DLD1 (cell line): ENCODE results near the gene CNN2.

Experiments used
- in situ Hi-C: cut with HindIII; loops from 2 replicates; pipeline ENCODE4 v1.10.0; 2017; ENCODE audit warnings: low sequenced_read_pairs

The CNN2 gene

DNA sequence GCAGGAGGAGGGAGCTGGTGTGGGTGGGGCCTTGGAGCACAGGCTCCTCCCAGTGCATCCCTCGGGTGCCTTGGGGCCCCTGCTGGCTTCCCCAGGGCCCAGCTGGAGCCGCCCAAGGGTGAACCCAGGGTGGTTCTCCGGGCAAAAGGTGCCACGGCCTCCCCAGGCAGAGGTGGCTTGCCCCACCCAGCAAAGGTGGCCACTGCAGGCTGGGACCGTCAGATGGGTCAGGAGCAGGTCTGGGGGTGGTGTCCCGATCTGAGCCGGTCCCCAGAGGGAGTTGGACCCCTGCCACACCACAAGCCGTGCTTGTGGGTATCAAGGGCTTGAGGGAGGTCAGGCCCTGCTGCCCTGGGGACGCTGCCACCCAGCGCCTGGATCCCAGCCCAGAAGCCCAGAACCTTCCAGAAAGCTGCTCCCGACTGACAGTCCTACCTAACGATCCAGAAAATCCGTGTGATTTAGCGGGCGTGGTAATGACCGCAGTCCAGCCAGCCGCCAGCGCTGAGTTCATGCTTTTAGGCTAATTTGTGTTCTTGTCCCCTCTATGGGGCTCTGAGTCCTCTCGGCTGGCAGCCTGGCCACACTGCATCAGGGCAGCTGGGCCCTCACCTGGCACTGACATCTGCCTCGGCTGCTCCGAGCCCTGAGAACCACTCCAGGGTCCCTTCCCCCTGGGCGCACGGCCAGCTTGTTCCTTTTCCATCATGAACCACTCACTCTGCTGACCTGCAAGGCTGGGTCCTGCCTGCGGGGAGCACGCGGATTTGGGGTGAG, 31.2 kb upstream of the CNN2 start:
- in situ Hi-C loops: no loop called here

DNA sequence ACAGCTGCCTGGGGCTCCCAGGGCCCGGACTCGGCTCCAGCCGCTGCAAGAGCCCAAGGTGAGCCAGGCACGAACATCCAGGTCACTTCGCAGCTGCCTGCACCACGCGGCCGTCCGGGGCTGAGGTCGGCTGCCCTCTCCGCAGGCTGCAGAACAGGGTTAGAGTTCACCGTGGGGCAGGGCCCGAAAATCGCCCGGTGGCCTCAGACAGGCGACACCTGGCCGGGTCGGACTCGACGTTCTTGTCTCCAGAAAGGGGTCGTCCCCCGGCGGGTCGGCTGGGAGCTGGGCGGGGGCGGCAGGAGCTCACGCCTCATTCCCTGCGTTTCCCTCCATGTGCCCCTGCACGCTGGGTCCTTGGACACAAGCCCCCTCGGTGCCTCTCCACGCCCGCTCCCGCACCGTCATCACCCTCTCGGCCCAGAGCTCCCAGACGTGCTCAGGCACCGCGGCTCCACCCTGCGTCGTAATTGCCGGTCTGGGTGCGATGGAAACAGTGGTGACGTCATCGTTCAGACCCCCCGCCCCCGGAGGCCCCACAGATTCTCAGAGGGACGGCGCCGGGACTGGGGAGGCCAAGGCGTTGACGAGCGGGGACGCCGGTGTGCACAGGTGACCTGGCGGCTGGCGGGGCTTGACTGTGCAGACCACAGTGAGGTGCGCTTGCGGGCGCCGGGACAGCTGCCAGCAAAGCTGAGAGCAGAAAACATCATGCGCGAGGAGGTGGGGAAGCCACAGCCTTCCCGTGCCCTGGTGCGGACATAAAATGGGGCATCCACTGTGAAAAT, 30.2 kb upstream of the CNN2 start:
- in situ Hi-C loops: no loop called here

DNA sequence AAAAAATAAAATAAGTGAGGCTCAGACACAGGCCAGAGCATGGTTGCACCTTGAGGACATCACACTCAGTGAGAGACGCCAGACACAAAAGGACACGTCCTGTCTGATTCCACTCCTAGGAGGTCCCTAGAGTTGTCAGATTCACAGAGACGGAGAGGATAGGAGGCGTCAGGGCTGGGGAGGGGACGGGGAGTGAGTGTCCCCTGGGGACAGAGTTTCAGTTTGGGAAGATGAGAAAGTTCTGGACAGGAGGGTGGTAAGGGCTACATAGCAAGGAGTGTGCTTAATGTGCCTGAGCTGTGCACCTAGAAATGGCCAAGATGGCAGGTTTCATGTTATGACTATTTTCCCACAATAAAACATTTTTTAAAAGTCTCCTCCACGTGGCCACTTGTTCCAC, 28.3 kb upstream of the CNN2 start:
- in situ Hi-C loops: no loop called here

DNA sequence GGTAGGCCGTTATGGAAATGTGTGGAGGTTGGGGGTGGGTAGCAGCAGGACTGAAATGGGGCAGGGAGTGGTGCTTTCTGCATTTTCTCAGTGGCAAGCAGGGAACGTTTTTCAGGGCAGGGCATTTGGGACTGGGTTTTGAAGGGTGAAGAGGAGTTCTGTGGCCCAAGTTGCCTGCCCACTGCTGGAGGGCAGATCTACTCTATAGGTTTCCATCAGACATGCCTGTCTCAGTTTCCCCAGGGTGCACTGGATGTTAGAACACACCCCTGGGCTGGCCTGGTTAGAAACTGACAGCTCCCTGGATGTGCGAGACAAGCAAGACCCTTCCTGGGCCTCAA, 27.1 kb upstream of the CNN2 start:
- in situ Hi-C loops: no loop called here

DNA sequence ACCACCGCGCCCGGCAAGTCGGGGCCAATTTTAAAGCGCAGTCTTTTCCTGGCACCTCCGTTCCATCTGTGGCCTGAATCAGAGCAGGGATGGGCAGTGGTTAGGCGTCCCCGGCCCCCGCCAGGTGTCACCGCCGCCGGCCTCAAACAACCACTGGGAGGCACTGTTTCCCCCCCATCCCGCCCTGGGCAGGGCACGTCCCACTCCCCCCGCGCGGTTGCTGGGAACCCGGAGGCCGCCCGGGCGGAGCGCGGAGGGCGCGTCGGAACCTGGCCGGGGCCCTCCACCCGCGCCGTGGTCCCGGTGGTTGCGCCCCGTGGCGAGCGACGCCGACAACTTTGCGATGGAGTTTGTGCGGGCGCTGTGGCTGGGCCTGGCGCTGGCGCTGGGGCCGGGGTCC, 26.3 kb upstream of the CNN2 start, which contains the start of gene GRIN3B:
GRIN3B (plus strand) TSS at position 325 of the 400 bp plus-strand sequence; CDS start at position 344, 19 bp downstream.
- in situ Hi-C loops: no loop called here

DNA sequence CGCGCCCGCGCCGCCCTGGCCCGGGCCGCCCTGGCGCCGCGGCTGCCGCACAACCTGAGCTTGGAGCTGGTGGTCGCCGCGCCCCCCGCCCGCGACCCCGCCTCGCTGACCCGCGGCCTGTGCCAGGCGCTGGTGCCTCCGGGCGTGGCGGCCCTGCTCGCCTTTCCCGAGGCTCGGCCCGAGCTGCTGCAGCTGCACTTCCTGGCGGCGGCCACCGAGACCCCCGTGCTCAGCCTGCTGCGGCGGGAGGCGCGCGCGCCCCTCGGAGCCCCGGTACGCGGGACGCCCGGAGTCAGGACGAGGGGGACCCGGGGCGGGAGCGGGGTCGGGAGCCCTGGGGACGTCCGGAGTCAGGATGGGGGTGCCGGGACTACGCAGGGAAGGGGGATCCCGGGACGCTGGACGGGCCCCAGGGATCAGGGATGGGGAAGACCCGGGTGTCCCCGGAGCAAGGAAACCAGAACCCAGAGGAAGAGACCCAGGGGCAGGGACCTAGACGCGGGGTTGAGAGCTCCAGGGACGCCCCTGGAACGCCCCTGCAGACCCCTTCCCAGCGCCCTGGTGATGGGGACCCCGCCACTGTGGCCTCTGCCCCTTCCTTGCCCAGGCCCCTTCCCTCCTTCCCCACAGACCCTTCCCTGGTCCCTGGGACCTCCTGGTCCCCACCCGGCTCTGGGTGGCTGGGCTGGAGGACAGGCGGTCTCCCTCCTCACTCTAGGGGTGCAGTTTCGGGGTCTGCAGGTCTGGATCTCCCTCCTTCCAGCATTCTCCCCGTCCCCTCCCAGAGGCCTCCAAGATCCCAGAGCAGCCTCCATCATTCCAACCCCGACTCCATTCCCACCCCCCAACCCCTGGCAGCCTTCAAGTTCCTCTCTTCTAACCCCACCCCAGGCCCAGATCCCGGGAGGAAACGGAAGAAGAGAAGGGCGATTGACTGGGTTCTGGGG, 25.5 kb upstream of the CNN2 start:
- in situ Hi-C loops: no loop called here

DNA sequence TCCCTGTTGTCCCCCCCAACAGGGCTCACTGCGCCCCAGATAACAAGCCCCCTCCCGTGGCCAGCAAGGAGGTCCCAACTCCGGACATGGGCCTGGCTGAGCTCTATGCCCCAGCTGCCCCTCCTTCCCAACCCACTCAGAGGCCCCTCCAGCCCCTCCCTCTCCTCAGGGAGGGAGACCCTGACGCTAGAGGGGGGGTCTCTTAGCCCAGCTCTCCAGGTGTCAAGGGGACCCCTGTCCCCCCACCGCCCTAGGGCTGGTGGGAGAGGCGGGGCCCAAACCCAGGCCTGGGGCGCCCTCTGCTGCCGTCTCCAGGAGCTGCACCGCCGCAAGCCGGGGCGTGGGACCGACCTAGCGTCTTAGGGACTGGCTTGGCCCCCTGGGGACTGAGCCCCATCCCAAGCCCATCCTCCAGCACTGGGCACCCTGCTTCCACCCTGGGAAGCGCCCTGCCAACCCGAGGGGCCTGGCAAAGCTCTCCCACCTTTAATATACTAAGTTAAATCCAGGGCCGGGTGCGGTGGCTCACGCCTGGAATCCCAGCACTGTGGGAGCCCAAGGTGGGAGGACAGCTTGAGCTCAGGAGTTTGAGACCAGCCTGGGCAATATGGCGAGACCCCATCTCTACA, 24.8 kb upstream of the CNN2 start:
- in situ Hi-C loops: no loop called here

DNA sequence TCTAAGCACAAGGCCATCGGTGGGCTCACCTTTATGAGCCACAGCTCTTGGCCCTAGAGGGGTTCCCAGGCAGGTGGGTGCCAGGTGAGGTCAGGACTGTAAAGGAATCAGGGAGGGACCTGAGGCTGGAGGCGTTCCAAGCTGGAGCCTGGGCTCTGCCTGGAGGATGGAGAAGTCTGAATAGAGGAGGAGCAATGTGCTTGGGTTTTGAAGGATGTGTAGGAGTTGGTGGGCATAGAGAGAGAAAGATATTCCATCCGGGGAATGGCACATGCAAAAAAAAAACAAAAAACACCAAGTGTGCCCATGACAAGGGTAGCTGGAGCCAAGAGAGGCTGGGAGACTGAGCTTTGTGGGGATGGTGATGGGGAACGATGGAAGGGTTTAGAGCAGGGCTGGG, 23.8 kb upstream of the CNN2 start:
- in situ Hi-C loops: no loop called here

DNA sequence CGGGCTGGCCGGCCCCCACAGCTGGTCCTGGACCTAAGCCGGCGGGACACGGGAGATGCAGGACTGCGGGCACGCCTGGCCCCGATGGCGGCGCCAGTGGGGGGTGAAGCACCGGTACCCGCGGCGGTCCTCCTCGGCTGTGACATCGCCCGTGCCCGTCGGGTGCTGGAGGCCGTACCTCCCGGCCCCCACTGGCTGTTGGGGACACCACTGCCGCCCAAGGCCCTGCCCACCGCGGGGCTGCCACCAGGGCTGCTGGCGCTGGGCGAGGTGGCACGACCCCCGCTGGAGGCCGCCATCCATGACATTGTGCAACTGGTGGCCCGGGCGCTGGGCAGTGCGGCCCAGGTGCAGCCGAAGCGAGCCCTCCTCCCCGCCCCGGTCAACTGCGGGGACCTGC, 23.1 kb upstream of the CNN2 start:
- in situ Hi-C loops: no loop called here

DNA sequence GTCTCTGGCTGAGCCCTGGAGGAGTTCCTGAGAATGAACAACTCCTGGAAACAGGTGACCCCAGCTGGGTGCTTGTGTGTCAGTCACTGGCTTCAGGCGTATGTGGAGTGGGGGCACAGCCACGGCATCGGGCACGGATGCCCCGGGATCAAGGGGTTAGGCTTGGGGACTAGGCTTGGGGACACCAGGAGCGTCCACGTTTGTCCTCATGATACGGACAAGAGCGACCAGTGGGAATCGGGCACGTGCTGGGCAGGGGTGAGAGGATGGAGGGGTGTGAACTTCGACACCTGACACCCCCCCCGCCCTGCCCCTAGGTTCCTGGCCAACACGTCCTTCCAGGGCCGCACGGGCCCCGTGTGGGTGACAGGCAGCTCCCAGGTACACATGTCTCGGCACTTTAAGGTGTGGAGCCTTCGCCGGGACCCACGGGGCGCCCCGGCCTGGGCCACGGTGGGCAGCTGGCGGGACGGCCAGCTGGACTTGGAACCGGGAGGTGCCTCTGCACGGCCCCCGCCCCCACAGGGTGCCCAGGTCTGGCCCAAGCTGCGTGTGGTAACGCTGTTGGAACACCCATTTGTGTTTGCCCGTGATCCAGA, 22.1 kb upstream of the CNN2 start:
- in situ Hi-C loops: no loop called here

DNA sequence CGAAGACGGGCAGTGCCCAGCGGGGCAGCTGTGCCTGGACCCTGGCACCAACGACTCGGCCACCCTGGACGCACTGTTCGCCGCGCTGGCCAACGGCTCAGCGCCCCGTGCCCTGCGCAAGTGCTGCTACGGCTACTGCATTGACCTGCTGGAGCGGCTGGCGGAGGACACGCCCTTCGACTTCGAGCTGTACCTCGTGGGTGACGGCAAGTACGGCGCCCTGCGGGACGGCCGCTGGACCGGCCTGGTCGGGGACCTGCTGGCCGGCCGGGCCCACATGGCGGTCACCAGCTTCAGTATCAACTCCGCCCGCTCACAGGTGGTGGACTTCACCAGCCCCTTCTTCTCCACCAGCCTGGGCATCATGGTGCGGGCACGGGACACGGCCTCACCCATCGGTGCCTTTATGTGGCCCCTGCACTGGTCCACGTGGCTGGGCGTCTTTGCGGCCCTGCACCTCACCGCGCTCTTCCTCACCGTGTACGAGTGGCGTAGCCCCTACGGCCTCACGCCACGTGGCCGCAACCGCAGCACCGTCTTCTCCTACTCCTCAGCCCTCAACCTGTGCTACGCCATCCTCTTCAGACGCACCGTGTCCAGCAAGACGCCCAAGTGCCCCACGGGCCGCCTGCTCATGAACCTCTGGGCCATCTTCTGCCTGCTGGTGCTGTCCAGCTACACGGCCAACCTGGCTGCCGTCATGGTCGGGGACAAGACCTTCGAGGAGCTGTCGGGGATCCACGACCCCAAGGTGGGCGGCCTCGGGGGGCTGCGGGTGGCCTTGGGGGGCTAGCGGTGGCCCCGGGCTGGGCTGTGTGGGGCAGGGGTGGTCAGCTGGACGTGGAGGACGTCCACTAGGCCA, 21.4 kb upstream of the CNN2 start:
- in situ Hi-C loops: no loop called here

DNA sequence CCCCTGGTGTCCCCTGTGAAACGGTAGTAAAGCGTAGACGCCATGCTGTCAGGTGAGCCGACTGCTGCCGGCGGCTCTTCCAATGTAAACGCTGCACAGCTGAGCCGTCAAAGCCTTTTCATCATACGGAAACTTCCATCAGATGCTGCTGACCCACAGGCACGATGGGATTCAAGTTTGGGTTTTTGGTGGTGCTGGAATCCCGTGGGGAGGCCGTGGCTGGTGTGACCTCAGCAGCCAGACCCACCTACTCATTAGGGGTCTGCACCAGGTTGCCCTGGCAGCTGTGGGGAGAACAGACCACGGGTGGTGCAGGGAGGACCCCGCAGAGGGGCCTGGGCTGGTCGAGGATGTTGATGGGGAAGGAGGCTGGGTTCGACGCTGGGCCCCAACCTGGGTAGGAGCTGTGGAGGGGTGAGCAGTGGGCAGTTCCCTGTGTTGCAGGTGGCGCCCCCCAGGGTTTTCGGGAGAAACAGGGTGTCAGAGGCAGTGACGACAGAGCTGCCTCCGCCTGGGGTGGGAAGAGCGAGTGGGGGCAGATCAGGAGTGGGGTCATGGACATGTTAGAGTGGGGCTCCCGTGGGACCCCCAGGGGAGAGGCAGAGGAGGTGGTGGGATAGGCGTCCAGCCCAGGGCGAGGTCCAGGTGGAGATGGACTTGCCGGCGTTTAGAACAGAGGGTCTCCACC, 19.6 kb upstream of the CNN2 start:
- in situ Hi-C loops: no loop called here

DNA sequence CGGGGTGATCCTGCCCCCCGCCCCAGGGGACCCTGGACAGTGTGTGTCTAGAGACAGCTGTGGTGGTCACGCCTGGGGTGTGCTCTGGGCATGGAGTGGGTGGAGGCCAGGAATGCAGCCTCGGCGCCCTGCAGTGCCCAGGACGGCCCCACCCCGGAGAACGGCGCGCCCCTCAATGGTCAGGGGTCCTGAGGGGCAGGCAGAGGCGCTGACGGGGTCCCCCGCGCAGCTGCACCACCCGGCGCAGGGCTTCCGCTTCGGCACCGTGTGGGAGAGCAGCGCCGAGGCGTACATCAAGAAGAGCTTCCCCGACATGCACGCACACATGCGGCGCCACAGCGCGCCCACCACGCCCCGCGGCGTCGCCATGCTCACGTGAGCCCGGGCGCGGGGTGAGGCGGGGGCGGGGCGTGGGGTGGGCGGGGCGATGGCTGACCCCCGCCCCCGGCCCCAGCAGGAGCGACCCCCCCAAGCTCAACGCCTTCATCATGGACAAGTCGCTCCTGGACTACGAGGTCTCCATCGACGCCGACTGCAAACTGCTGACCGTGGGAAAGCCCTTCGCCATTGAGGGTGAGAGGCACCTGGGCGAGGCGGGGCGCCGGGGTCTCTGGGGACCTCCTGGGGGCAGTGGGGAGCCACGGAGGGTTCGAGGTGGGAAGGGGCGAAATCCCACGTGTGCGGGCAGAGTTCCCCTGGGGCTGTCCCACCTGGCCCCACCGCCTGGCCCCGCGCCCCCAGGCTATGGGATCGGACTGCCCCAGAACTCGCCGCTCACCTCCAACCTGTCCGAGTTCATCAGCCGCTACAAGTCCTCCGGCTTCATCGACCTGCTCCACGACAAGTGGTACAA, 18.8 kb upstream of the CNN2 start:
- in situ Hi-C loops: no loop called here

DNA sequence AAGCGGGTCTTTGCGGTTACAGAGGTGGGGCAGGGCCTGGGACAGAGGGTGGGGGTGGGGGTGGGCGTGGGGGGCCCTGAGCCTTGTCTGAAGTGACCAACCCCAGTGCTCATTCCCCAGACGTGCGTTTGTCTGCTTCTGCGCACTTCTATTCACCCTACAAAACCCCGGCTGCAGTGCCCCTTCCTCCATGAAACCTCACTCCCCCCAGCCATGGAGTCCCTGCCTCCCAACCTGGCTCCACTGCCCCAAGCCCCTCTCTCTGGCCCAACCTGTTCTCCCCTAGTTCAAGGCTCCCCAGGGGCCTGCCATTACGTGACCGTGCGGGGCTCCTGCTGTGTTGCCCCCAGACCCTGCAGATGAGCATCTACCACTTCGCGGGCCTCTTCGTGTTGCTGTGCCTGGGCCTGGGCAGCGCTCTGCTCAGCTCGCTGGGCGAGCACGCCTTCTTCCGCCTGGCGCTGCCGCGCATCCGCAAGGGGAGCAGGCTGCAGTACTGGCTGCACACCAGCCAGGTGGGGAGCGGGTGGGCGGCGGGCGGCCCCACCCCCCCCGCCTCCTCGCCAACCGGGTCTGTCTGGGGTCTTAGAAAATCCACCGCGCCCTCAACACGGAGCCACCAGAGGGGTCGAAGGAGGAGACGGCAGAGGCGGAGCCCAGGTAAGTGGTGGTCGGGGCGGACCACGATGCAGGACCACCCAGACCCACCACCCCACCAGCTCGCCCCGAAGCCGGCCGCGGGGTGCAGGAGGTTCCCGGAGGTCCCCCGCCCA, 18.0 kb upstream of the CNN2 start:
- in situ Hi-C loops: no loop called here

DNA sequence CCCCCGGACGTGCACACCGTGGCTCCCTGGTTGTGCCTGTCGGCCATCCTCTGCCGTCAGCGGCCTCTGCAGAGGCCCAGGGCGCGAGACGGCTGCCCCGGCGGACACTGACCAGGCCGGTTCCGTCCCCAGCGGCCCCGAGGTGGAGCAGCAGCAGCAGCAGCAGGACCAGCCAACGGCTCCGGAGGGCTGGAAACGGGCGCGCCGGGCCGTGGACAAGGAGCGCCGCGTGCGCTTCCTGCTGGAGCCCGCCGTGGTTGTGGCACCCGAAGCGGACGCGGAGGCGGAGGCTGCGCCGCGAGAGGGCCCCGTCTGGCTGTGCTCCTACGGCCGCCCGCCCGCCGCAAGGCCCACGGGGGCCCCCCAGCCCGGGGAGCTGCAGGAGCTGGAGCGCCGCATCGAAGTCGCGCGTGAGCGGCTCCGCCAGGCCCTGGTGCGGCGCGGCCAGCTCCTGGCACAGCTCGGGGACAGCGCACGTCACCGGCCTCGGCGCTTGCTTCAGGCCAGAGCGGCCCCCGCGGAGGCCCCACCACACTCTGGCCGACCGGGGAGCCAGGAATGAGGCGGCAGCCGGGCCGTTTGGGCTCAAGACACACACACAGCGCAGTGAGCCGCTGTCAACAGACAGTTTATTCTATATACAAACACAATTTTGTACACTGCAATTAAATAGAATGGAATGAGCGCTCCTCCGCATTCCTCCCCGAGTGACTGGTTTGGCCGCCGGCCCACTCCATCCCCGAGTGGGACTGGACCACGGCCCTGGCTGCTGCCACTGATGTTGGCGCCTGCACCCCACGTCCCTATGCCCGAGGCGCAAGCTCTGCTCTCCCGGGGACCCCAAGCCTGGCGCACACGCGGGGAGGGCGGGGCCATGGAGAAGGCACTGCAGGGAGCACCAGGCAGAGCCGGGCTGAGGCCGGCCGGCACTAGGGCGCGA, 17.1 kb upstream of the CNN2 start:
- in situ Hi-C loops: no loop called here

DNA sequence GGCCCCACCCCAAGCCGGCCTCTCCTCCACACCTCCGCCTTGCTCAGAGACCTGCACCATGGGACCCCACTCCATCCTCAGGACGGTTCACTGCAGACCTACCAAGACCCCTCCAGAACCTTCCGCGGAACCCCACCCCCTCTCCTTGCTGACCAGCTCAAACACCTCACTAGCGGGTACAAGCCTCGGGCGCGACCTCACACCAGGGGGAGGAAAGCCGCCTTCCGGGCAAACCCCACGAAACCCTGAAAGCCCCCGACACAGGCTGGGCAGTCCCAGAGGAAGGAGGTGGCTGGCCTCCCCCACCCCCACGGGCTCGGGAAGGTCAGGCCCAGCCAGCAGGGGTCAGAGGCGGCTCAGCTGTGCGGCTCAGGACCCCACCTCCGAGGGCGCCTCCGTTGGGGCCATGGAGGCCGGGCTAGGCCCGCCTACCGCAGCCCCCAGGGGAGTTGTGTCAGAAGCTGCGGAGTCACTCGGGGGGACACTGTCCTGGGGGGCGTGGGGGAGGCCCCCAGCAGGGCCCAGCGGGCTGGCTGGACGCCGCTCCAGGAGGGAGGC, 16.3 kb upstream of the CNN2 start:
- in situ Hi-C loops: no loop called here
